ENCODE data around the gene WBP4. TPM values are rescaled to one million over a fixed set of nuclear protein-coding genes. Genes with fewer than 3 reads are reported as not detected.

WBP4 gene
- total RNA-seq, 1 donor from 2014 or later, result 13.5 TPM

GRCh38 chr13:41054212-41054877 lies 7.0 kb upstream of the WBP4 start:
- no peaks in the 10 kb centered on the region for H3K9me3 ChIP-seq
- H3K36me3 ChIP-seq, result no peaks in the 10 kb centered on the region
- peaks cover 81% of the 10 kb centered on the region for H3K4me1 ChIP-seq
- H3K27ac ChIP-seq, result peak overlapping the region; percentile 76
- no peaks in the 10 kb centered on the region for H3K27me3 ChIP-seq
- no peak for DNase-seq (ENCODE audit: extremely low spot score in 2 of 2)
- intact Hi-C loops (cut with DNase I), result loop anchor here (10.0 kb wide), 1 partner anchor 130 kb away; no protein-coding TSS in a partner anchor
- peak overlapping the region in 1 of 2 donors; percentile 2 for H3K4me3 ChIP-seq
- TF ChIP-seq POLR2A (IDR thresholded peaks at IDR 0.05) (no peak), POLR2AphosphoS5 (IDR thresholded peaks at IDR 0.05; ENCODE audit: insufficient read depth in 1 of 2, low read depth in 1 of 2) (peak in 1 of 2 donors; percentile 8), CTCF (IDR thresholded peaks at IDR 0.05) (peak in 2 of 3 experiments; percentile 37 to 53)

GRCh38 chr13:41054919-41055619 lies 6.2 kb upstream of the WBP4 start:
- no peaks in the 10 kb centered on the region for H3K9me3 ChIP-seq
- no peak for TF ChIP-seq POLR2AphosphoS5 (IDR thresholded peaks at IDR 0.05; ENCODE audit: insufficient read depth in 1 of 2, low read depth in 1 of 2)
- no peak for TF ChIP-seq POLR2A (IDR thresholded peaks at IDR 0.05)
- no peak for TF ChIP-seq CTCF (IDR thresholded peaks at IDR 0.05)

GRCh38 chr13:41056194-41056593 lies 5.1 kb upstream of the WBP4 start:
- Histone ChIP-seq H3K27ac (no peak overlapping the region), H3K27me3 (no peaks in the 10 kb centered on the region), H3K9me3 (no peaks in the 10 kb centered on the region), H3K4me3 (no peak overlapping the region), H3K4me1 (peaks cover 70% of the 10 kb centered on the region), H3K36me3 (no peaks in the 10 kb centered on the region)
- intact Hi-C loops (cut with DNase I), result loop anchor here (10.0 kb wide), 1 partner anchor 131 kb away; no protein-coding TSS in a partner anchor
- DNase-seq (ENCODE audit: extremely low spot score in 2 of 2), result no peak
- TF ChIP-seq POLR2A (IDR thresholded peaks at IDR 0.05), result no peak
- no peak for TF ChIP-seq POLR2AphosphoS5 (IDR thresholded peaks at IDR 0.05; ENCODE audit: insufficient read depth in 1 of 2, low read depth in 1 of 2)
- no peak for TF ChIP-seq CTCF (IDR thresholded peaks at IDR 0.05)

More at GRCh38 chr13:41054919-41055619, 6.2 kb upstream of the WBP4 start:
- Histone ChIP-seq H3K36me3 (no peaks in the 10 kb centered on the region), H3K4me3 (peak overlapping the region in 1 of 2 donors; percentile 2), H3K27me3 (no peaks in the 10 kb centered on the region), H3K27ac (peak overlapping the region; percentile 76), H3K4me1 (peaks cover 76% of the 10 kb centered on the region)
- no peak for DNase-seq (ENCODE audit: extremely low spot score in 2 of 2)
- intact Hi-C loops (cut with DNase I), result loop anchor here (10.0 kb wide), 1 partner anchor 130 kb away; no protein-coding TSS in a partner anchor

GRCh38 chr13:41056826-41057711 lies 4.2 kb upstream of the WBP4 start:
- no peaks in the 10 kb centered on the region for H3K36me3 ChIP-seq
- no peak for DNase-seq (ENCODE audit: extremely low spot score in 2 of 2)
- intact Hi-C loops (cut with DNase I), result loop anchor here (10.0 kb wide), 1 partner anchor 132 kb away; no protein-coding TSS in a partner anchor
- H3K9me3 ChIP-seq, result no peaks in the 10 kb centered on the region
- H3K27me3 ChIP-seq, result no peaks in the 10 kb centered on the region
- H3K4me1 ChIP-seq, result peaks cover 70% of the 10 kb centered on the region
- H3K27ac ChIP-seq, result no peak overlapping the region
- no peak overlapping the region for H3K4me3 ChIP-seq
- TF ChIP-seq CTCF (IDR thresholded peaks at IDR 0.05) (no peak), POLR2A (IDR thresholded peaks at IDR 0.05) (no peak), POLR2AphosphoS5 (IDR thresholded peaks at IDR 0.05; ENCODE audit: insufficient read depth in 1 of 2, low read depth in 1 of 2) (no peak)
